ENCODE data around the gene ROGDI.

GRCh38 chr16:4783951-4784336 is 18.5 kb downstream of the ROGDI start:
- TF ChIP-seq SRSF3 (IDR thresholded peaks at IDR 0.05; ENCODE audit: insufficient read depth, low read length), result no peak
- no peak for TF ChIP-seq JUND (IDR thresholded peaks at IDR 0.05; ENCODE audit: borderline replicate concordance, low read depth, low read length)
- no peak for TF ChIP-seq JUND (tag; IDR thresholded peaks at IDR 0.05; ENCODE audit: borderline replicate concordance, low read depth, low read length)
- TF ChIP-seq ZNF639 (CRISPR knock-in tag; conservative IDR thresholded peaks at IDR 0.05 in 1 of 2, IDR thresholded peaks at IDR 0.05 in 1 of 2), result no peak
- no peak for TF ChIP-seq CTCF (IDR thresholded peaks at IDR 0.05 in 2 of 3, conservative IDR thresholded peaks at IDR 0.05 in 1 of 3; ENCODE audit: insufficient read depth in 2 of 3, low read depth in 1 of 3, low read length in 3 of 3)
- no peak for TF ChIP-seq HNRNPUL1 (IDR thresholded peaks at IDR 0.05; ENCODE audit: low read length)
- TF ChIP-seq CREB1 (IDR thresholded peaks at IDR 0.05), result no peak
- TF ChIP-seq CREB1 (CRISPR knock-in tag; IDR thresholded peaks at IDR 0.05), result no peak
- no peak for TF ChIP-seq TEAD1 (CRISPR knock-in tag; IDR thresholded peaks at IDR 0.05)
- TF ChIP-seq KLF13 (tag; IDR thresholded peaks at IDR 0.05; ENCODE audit: borderline replicate concordance, low read depth), result no peak
- no peak for TF ChIP-seq TEAD4 (IDR thresholded peaks at IDR 0.05; ENCODE audit: low read length)
- TF ChIP-seq TEAD4 (CRISPR knock-in tag; IDR thresholded peaks at IDR 0.05; ENCODE audit: borderline replicate concordance), result no peak
- no peak for TF ChIP-seq MYC (IDR thresholded peaks at IDR 0.05; ENCODE audit: low read depth, low read length)
- TF ChIP-seq MYC (CRISPR knock-in tag; IDR thresholded peaks at IDR 0.05; ENCODE audit: borderline replicate concordance, low read depth), result no peak
- TF ChIP-seq NFIC (IDR thresholded peaks at IDR 0.05), result no peak
- no peak for TF ChIP-seq SMARCB1 (IDR thresholded peaks at IDR 0.05; ENCODE audit: insufficient read length, low read depth)
- TF ChIP-seq TSHZ1 (CRISPR knock-in tag; IDR thresholded peaks at IDR 0.05), result no peak
- TF ChIP-seq MTF1 (CRISPR knock-in tag; IDR thresholded peaks at IDR 0.05; ENCODE audit: borderline replicate concordance), result no peak

All from K562 (cell line).